ENCODE data around the gene POLE4.

POLE4 gene

GRCh38 chr2:74939919-74940812 lies 18.3 kb upstream of the POLE4 start:
- DNase-seq (ENCODE audit: low read depth): no peak

GRCh38 chr2:74941284-74941683 lies 17.2 kb upstream of the POLE4 start:
- DNase-seq (ENCODE audit: low read depth): no peak

GRCh38 chr2:74942263-74942662 lies 16.2 kb upstream of the POLE4 start:
- DNase-seq (ENCODE audit: low read depth): no peak

GRCh38 chr2:74944987-74945787 lies 13.3 kb upstream of the POLE4 start:
- no peak for DNase-seq (ENCODE audit: low read depth)

GRCh38 chr2:74945788-74946331 lies 12.6 kb upstream of the POLE4 start:
- no peak for DNase-seq (ENCODE audit: low read depth)

- DNase-seq (ENCODE audit: low read depth): no peak
Observed at GRCh38 chr2:74947703-74948102, 10.7 kb upstream of the POLE4 start.

- DNase-seq (ENCODE audit: low read depth): no peak
Observed at GRCh38 chr2:74948779-74949178, 9.7 kb upstream of the POLE4 start.

- DNase-seq (ENCODE audit: low read depth): no peak
Observed at GRCh38 chr2:74951211-74951754, 7.2 kb upstream of the POLE4 start.

- no peak for DNase-seq (ENCODE audit: low read depth)
Observed at GRCh38 chr2:74952575-74952974, 5.9 kb upstream of the POLE4 start.

GRCh38 chr2:74953796-74954499 lies 4.5 kb upstream of the POLE4 start:
- DNase-seq (ENCODE audit: low read depth): no peak

GRCh38 chr2:74954500-74954874 lies 4.0 kb upstream of the POLE4 start:
- no peak for DNase-seq (ENCODE audit: low read depth)

GRCh38 chr2:74957886-74958273 lies 563 bp upstream of the POLE4 start:
- no peak for DNase-seq (ENCODE audit: low read depth)

- no peak for DNase-seq (ENCODE audit: low read depth)
Observed at GRCh38 chr2:74959106-74959751, 786 bp downstream of the POLE4 start.

- DNase-seq (ENCODE audit: low read depth): no peak
Observed at GRCh38 chr2:74966887-74967286, 8.4 kb downstream of the POLE4 start.

GRCh38 chr2:74975016-74975415 lies 16.6 kb downstream of the POLE4 start:
- DNase-seq (ENCODE audit: low read depth): no peak

- no peak for DNase-seq (ENCODE audit: low read depth)
Observed at GRCh38 chr2:74979844-74980243, 21.4 kb downstream of the POLE4 start.

GRCh38 chr2:74982577-74982976 lies 24.1 kb downstream of the POLE4 start:
- no peak for DNase-seq (ENCODE audit: low read depth)

GRCh38 chr2:74983631-74984392 lies 25.4 kb downstream of the POLE4 start:
- no peak for DNase-seq (ENCODE audit: low read depth)

GRCh38 chr2:74984947-74985637 lies 26.6 kb downstream of the POLE4 start:
- no peak for DNase-seq (ENCODE audit: low read depth)

- DNase-seq (ENCODE audit: low read depth): no peak
Observed at GRCh38 chr2:74985978-74986609, 27.7 kb downstream of the POLE4 start.
